ENCODE data around the gene GALNT13.
"Not testable (repeated sequence)": the region's sequence is repeated elsewhere in the genome, so short reads cannot be mapped to it uniquely, and the experiment has no call there.

GALNT13 gene

GRCh38 chr2:154439156-154439555, 567.4 kb downstream of the GALNT13 start:
- DNase-seq: no peak

GRCh38 chr2:154443919-154444318, 572.2 kb downstream of the GALNT13 start:
- DNase-seq: no peak

- DNase-seq: no peak
These were observed 574.6 kb downstream of the GALNT13 start for GRCh38 chr2:154446324-154446723.

- no peak for DNase-seq
These were observed 576.2 kb downstream of the GALNT13 start for GRCh38 chr2:154447727-154448418.

GRCh38 chr2:154449951-154450658, 578.4 kb downstream of the GALNT13 start:
- no peak for DNase-seq

GRCh38 chr2:154452471-154452870, 580.7 kb downstream of the GALNT13 start:
- DNase-seq: no peak

GRCh38 chr2:154452906-154453493, 581.3 kb downstream of the GALNT13 start:
- no peak for DNase-seq

- DNase-seq: no peak
These were observed 583.4 kb downstream of the GALNT13 start for GRCh38 chr2:154455166-154455565.

GRCh38 chr2:154455866-154456265, 584.1 kb downstream of the GALNT13 start:
- no peak for DNase-seq

- DNase-seq: no peak
These were observed 585.6 kb downstream of the GALNT13 start for GRCh38 chr2:154457286-154457685.

- DNase-seq: no peak
These were observed 587.6 kb downstream of the GALNT13 start for GRCh38 chr2:154459286-154459685.

- DNase-seq: no peak
These were observed 590.9 kb downstream of the GALNT13 start for GRCh38 chr2:154462634-154463033.

- no peak for DNase-seq
These were observed 594.5 kb downstream of the GALNT13 start for GRCh38 chr2:154466226-154466625.

GRCh38 chr2:154470376-154470775, 598.7 kb downstream of the GALNT13 start:
- DNase-seq: no peak

- DNase-seq: not testable (repeated sequence)
These were observed 599.8 kb downstream of the GALNT13 start for GRCh38 chr2:154471492-154471891.

- no peak for DNase-seq
These were observed 605.6 kb downstream of the GALNT13 start for GRCh38 chr2:154477319-154477718.

- no peak for DNase-seq
These were observed 608.8 kb downstream of the GALNT13 start for GRCh38 chr2:154480521-154480920.

GRCh38 chr2:154481336-154481735, 609.6 kb downstream of the GALNT13 start:
- DNase-seq: no peak

GRCh38 chr2:154484338-154485099, 612.8 kb downstream of the GALNT13 start:
- DNase-seq: no peak

GRCh38 chr2:154488801-154489200, 617.1 kb downstream of the GALNT13 start:
- no peak for DNase-seq

- DNase-seq: no peak
These were observed 617.6 kb downstream of the GALNT13 start for GRCh38 chr2:154489266-154489858.

- no peak for DNase-seq
These were observed 618.8 kb downstream of the GALNT13 start for GRCh38 chr2:154490530-154490929.

GRCh38 chr2:154495455-154495868, 623.7 kb downstream of the GALNT13 start:
- no peak for DNase-seq

All from effector CD8-positive, alpha-beta T cell (primary cell).